Breast epithelium (tissue), 3 donors: Measurements from ENCODE around the gene BIRC2.

Source experiments
- POLR2A ChIP-seq: fragments of 450-650 bp; IDR thresholded peaks from one replicate; pipeline ENCODE4 v1.6.1; 2016; ENCODE audit warnings: antibody characterized with exemption, mild to moderate bottlenecking, moderate library complexity
- POLR2AphosphoS5 ChIP-seq, 3 donors: sonication (generic); formaldehyde crosslinking; IDR thresholded peaks; one replicate each; pipeline ENCODE4 v1.6.1; 2017; ENCODE audit warnings: antibody characterized with exemption in 3 of 3
- TF ChIP-seq, protein P1 (sequence below), 3 donors: fragments of 450-650 bp; IDR thresholded peaks; one replicate each; pipeline ENCODE4 v1.5.1; 2016 to 2017; ENCODE audit warnings: antibody characterized with exemption in 3 of 3, mild to moderate bottlenecking in 3 of 3, moderate library complexity in 3 of 3

DNA sequence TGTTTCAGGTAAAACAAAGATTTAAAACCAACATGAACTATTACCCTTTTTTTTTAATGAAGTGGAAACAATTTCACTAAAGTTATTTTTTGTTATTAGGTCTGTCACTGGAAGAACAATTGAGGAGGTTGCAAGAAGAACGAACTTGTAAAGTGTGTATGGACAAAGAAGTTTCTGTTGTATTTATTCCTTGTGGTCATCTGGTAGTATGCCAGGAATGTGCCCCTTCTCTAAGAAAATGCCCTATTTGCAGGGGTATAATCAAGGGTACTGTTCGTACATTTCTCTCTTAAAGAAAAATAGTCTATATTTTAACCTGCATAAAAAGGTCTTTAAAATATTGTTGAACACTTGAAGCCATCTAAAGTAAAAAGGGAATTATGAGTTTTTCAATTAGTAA is 30.9 kb downstream of the BIRC2 start:
- TF ChIP-seq, protein P1, sequence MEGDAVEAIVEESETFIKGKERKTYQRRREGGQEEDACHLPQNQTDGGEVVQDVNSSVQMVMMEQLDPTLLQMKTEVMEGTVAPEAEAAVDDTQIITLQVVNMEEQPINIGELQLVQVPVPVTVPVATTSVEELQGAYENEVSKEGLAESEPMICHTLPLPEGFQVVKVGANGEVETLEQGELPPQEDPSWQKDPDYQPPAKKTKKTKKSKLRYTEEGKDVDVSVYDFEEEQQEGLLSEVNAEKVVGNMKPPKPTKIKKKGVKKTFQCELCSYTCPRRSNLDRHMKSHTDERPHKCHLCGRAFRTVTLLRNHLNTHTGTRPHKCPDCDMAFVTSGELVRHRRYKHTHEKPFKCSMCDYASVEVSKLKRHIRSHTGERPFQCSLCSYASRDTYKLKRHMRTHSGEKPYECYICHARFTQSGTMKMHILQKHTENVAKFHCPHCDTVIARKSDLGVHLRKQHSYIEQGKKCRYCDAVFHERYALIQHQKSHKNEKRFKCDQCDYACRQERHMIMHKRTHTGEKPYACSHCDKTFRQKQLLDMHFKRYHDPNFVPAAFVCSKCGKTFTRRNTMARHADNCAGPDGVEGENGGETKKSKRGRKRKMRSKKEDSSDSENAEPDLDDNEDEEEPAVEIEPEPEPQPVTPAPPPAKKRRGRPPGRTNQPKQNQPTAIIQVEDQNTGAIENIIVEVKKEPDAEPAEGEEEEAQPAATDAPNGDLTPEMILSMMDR (IDR thresholded peaks at IDR 0.05), result no peak
- TF ChIP-seq POLR2A (no peak), POLR2AphosphoS5 (IDR thresholded peaks at IDR 0.05) (no peak)
